Measurements from ENCODE around the gene FNDC11.
A peak's percentile ranks its signal among the peaks of the same experiment; 100 is the strongest.
"Not testable (repeated sequence)": the region's sequence is repeated elsewhere in the genome, so short reads cannot be mapped to it uniquely, and the experiment has no call there.

FNDC11 gene

DNA sequence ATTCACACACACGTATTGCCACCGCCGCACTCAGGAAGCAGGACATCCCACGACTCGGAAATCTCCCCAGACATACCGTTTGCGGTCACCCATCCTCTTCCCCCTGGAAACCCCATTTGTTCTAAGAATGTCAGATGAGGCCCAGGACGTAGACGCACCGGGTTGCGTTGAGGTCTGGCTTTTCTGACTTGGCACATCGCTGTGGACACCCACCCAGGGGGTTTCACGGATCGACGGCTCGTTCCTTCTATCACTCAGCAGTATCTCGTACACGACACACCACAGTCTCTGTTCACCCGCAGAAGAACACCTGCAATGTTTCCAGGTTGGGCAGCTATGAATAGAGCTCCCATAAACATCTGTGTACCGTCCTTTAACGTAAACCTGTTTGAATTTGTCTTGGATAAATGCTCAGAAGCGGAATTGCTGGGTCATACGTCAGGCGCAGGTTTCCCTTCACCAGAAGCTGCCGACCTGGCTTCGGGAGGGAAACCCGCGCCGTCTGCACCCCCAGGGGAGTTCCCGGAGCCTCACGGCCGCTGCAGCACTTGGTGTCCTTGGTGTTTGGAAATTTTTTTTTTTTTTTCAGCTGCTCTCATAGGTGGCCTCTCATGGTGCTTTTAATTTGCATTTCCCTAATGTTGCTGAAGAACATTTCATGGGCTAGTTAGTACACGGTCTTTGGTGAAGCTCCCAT, 45.7 kb upstream of the FNDC11 start:
- TF ChIP-seq, protein P1, sequence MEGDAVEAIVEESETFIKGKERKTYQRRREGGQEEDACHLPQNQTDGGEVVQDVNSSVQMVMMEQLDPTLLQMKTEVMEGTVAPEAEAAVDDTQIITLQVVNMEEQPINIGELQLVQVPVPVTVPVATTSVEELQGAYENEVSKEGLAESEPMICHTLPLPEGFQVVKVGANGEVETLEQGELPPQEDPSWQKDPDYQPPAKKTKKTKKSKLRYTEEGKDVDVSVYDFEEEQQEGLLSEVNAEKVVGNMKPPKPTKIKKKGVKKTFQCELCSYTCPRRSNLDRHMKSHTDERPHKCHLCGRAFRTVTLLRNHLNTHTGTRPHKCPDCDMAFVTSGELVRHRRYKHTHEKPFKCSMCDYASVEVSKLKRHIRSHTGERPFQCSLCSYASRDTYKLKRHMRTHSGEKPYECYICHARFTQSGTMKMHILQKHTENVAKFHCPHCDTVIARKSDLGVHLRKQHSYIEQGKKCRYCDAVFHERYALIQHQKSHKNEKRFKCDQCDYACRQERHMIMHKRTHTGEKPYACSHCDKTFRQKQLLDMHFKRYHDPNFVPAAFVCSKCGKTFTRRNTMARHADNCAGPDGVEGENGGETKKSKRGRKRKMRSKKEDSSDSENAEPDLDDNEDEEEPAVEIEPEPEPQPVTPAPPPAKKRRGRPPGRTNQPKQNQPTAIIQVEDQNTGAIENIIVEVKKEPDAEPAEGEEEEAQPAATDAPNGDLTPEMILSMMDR (IDR thresholded peaks at IDR 0.05; ENCODE audit: unreplicated experiment in 3 of 3): no peak
- H3K27ac Mint-ChIP-seq: no peak overlapping the region
- H3K9me3 Mint-ChIP-seq: peaks cover 38% of the 10 kb centered on the region

DNA sequence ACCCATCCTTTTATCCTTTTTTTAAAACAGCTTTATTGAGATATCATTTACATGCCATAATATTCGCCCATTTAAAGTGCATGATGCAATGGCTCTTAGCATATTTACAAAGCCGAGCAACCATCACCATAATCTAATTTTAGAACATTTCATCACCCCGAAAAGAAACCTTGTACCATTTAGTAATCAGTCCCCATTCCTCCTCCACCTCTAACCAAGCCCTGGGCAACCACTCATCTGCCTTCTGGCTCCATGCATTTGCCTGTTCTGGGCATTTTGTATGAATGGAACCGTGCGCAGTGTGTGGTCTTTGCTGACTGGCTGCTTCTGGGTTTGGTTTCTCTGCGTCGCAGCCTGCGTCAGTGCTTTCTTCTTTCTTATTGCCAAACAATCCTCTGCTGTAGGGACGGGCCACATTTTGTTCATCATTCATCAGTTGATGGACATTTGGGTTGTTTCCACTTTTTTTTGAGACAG, 44.8 kb upstream of the FNDC11 start:
- Mint-ChIP-seq H3K9me3 (peaks cover 39% of the 10 kb centered on the region), H3K4me3 (no peak overlapping the region), H3K27me3 (ENCODE audit: low read depth) (peaks cover 23% of the 10 kb centered on the region), H3K36me3 (ENCODE audit: low read depth) (no peaks in the 10 kb centered on the region), H3K27ac (no peak overlapping the region), H3K4me1 (no peaks in the 10 kb centered on the region)
- TF ChIP-seq, protein P1 (IDR thresholded peaks at IDR 0.05; ENCODE audit: unreplicated experiment in 3 of 3): no peak

More for the DNA sequence above, 45.7 kb upstream of the FNDC11 start:
- Mint-ChIP-seq H3K4me1 (no peaks in the 10 kb centered on the region), H3K27me3 (ENCODE audit: low read depth) (peaks cover 29% of the 10 kb centered on the region), H3K4me3 (no peak overlapping the region), H3K36me3 (ENCODE audit: low read depth) (no peaks in the 10 kb centered on the region)

DNA sequence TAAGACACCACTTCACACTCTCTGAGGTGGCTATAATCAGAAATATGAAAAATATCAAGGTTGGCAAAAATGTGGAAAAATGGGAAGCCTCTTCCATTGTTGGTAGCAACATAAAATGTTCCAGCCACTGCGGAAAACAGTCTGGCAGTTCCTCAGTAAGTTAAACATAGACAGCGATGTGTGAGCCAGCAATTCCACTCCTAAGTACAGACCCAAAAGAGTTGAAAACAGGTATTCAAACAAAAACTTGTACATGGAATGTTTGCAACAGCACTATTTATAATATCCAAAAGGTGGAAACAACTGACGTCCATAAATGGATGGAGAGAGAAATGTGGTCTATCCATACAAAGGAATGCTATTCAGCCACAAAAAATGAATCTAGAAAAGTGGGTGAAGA, 40.8 kb upstream of the FNDC11 start:
- no peaks in the 10 kb centered on the region for H3K4me1 Mint-ChIP-seq
- H3K27me3 Mint-ChIP-seq (ENCODE audit: low read depth): peaks cover 21% of the 10 kb centered on the region
- peaks cover 22% of the 10 kb centered on the region for H3K9me3 Mint-ChIP-seq
- H3K27ac Mint-ChIP-seq: no peak overlapping the region
- no peaks in the 10 kb centered on the region for H3K36me3 Mint-ChIP-seq (ENCODE audit: low read depth)
- H3K4me3 Mint-ChIP-seq: no peak overlapping the region
- TF ChIP-seq, protein P1 (IDR thresholded peaks at IDR 0.05; ENCODE audit: unreplicated experiment in 3 of 3): no peak

DNA sequence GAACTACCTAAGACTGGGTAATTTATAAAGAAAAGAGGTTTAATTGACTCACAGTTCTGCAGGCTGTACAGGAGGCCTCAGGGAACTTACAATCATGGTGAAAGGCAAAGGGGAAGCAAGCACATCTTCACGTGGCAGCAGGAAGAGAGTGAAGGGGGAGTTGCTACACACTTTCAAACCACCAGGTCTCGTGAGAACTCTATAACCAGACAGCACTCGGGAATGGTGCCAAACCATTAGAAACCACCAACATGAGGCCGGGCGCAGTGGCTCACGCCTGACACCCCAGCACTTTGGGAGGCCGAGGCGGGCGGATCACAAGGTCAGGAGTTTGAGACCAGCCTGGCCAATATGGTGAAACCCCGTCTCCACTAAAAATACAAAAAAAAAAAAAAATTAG, 39.4 kb upstream of the FNDC11 start:
- H3K36me3 Mint-ChIP-seq (ENCODE audit: low read depth); H3K4me1 Mint-ChIP-seq; H3K4me3 Mint-ChIP-seq; H3K27ac Mint-ChIP-seq: not testable (repeated sequence)
- peaks cover 18% of the 10 kb centered on the region for H3K27me3 Mint-ChIP-seq (ENCODE audit: low read depth)
- H3K9me3 Mint-ChIP-seq: peaks cover 16% of the 10 kb centered on the region

DNA sequence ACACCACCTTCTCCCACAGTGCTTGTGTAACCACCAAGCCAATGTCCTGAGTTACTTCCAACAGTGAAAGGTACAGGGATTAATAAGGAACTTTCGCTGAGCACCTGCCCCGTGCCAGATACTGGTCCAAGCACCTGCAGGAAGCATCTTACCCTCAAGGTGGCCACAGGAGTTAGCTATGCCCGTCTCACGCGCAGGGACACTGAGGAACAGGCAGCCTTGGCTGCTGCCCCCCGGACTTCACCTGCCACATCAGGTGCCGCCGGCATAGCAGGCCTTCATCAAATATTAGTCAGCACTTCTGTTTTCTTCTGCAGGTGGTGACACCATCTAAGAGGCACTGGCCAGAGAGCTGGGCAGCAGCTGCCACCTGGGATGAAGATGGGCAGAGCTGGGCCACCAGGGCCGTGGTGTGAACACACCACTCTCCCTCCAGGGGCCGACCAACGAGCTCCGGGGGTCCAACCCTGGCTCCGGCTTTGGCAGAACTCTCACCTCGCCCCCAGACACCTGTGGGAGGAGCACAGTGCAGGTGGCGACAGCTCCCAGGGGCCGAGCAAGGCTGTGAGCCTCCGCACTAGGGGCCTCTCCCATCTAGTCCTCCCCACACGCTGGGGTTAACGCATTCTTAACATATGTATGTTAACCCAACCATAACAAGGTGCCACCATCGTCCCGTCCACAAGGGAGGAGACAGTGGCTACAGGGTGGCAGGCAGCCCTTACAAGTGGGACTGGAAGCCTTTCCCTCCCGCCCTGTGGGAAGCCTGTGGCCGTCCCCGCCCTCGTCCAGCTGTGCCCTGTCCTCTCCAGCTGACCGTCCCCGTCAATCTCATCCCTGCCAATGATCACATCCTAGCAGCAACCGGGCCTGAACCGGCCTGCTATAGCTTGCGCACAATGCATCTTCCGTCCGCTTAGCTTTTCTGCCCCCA, 36.3 kb upstream of the FNDC11 start:
- no peak overlapping the region for H3K27ac Mint-ChIP-seq
- peak overlapping the region; percentile 81 to 88 (median 86) for H3K4me3 Mint-ChIP-seq
- peaks cover 8% of the 10 kb centered on the region for H3K9me3 Mint-ChIP-seq
- peaks cover 17% of the 10 kb centered on the region for H3K27me3 Mint-ChIP-seq (ENCODE audit: low read depth)
- peaks cover 5% of the 10 kb centered on the region for H3K4me1 Mint-ChIP-seq
- H3K36me3 Mint-ChIP-seq (ENCODE audit: low read depth): peaks cover 2% of the 10 kb centered on the region
- TF ChIP-seq, protein P1 (IDR thresholded peaks at IDR 0.05; ENCODE audit: unreplicated experiment in 3 of 3): no peak

DNA sequence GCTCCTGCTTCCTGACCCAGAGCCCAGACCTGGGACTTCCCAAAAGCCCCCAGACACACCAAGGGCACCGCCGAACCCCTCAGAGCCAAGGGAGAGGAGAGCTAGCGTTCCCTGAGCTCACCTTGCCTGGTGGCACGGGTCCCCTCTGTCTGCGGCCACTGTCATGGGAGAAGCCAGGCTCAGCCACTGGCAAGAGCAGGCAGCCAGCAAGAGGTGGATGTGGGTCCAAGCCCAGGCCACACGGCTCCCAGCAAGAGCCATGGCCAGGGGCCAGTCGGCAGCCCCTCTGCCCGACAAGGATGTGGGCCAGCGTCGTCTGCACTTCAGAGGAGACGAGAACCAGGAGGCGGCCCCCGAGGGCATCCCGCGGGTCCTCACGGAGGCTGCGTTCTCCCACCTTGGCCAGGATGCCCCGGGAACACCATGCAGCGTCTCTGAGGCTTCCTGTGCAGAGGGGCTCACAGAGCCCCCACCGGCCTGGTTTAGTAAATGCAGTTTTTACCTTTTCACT, 35.6 kb upstream of the FNDC11 start:
- peaks cover 5% of the 10 kb centered on the region for H3K4me1 Mint-ChIP-seq
- TF ChIP-seq, protein P1 (IDR thresholded peaks at IDR 0.05; ENCODE audit: unreplicated experiment in 3 of 3): peak in 1 of 3 experiments; percentile 37
- H3K9me3 Mint-ChIP-seq: peaks cover 1% of the 10 kb centered on the region
- peaks cover 9% of the 10 kb centered on the region for H3K36me3 Mint-ChIP-seq (ENCODE audit: low read depth)
- peak overlapping the region; percentile 81 to 88 (median 86) for H3K4me3 Mint-ChIP-seq
- peaks cover 10% of the 10 kb centered on the region for H3K27me3 Mint-ChIP-seq (ENCODE audit: low read depth)
- H3K27ac Mint-ChIP-seq: peak overlapping the region in 2 of 3 experiments; percentile 45 to 92

All from nephron (organoid).